Pulmonary artery endothelial cell (primary cell): Measurements from ENCODE around the gene OSBPL3. TPM values are rescaled to one million over a fixed set of nuclear protein-coding genes. Genes with fewer than 3 reads are reported as not detected.

Experiments used
- DNase-seq: peaks from one replicate; pipeline ENCODE4 v3.0.0-alpha.2; 2011; ENCODE audit warnings: low read depth, low spot score
- total RNA-seq: library from RNA; depleted of rRNA; stranded (reverse); fragments of >200 nt; gene quantifications from 2 replicates; pipeline ENCODE4 v1.2.3, GENCODE V29; 2014

Gene OSBPL3
- total RNA-seq, 1 donor from 2014 or later = 28.2 TPM

DNA sequence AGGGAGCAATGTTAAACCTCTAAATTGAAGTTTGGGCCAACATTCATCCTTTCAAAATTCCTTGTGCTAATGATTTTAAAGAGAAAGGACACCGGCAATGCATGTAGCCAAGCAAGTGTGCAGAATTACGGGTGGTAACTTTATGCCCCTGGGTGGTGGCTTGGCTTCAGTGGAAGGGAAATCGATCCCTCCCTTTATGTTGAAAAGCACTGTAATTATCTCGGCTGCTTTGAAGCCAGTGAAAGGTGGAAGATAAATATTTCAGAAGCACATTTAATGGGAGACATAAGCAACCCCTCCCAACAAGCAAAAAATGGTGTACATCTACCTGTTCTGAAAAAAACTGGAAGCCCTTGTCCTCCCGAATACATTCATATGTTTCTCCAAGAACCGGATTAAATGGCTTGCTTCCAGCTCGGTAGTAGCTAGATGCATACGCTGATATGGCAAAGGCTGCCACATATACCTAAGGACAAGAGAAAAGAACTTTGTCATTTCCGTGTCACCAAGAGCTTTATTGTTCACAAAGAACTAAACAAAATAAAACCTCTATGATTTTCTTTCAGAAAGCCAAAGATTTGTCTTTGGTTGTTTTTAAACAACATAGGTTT is 149.4 kb downstream of the OSBPL3 start:
- no peak for DNase-seq

DNA sequence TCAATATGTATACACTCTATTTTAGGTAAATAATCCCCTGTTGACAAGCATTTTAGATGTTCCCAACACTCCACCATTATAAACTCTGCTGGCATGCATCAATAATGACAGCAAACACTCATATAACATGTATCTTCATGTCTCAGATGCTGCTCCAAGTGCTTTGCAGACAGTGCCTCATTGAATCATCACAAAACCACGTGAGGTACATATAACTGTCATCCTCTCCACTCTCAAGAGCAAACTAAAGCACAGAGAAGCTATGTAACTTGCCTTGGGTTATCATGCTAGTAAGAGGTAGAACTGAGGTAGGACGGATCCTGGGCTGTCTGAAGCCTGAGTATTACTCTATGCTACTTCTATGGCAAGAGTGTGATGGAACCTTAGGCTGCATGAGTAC is 150.2 kb downstream of the OSBPL3 start:
- DNase-seq = no peak

DNA sequence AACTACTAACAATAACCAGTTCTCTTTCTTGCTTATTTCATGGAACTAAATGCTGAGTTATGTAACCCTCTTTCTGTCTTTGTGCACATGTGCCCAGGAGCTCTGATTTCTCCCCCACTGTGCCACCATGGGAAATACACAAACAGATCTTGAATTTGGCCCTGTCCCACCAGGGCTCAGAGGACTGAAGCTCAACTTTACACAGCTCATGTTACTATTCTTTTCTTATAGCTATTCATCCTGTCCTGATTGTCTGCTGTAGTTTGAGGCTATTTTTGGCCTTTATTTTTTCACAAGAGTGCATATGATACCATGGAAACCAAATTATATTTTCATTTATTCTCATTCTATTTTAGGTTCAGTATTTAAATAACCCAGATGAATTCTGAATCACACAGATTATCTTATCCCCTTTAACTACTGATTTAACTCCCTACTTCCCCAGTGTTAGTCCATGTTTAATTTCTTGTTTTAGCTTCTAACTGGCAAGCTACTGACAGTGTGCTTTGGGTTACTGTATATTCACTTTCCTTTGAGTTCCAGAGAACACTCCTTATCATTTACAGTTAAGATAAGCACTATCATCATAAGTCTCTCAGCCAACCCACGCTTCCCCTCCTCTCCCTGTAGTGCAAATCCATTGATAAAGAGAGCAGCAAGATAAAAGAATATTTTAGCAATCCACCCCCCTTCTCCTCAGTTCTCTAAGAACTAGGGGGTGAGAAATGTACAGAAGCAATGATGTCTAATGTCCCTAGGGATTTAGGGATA is 150.9 kb downstream of the OSBPL3 start:
- no peak for DNase-seq

DNA sequence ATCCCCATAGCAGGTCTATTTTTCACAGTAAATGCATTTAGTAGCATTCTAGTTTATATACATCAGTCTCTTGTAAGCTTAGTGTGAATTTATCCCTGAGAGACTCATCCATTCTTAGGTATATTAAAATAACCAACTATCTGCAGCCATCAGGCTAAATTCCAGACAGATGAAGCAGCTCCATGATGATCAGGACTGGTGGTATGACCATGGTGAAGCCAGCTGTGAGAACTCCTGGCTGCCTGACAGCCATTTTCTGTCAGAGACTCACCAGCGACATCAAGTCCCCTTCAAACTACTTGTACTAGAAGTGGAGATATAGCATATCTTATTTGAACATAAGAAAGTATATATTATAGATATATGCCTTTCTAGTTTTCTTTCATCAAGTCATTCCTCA is 152.4 kb downstream of the OSBPL3 start:
- no peak for DNase-seq

DNA sequence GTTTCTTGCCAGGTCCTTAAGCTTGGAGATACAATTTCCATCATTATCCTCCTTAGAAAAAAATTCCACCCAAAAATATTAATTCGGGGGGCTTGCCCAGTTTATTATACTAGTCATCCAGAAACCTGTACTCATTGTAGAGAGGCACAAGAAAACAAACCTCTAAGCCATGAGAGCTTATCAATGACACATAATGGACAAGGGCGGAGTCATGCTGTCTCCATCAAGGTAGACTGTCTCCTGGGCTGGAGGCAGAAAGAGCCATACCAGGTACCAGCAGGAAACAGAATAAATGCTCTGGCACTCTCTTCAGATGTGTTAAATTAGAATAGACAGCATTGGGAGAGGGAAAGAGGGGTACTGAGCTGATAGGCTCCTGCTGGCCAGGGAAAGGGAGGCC is 153.0 kb downstream of the OSBPL3 start:
- DNase-seq = no peak

DNA sequence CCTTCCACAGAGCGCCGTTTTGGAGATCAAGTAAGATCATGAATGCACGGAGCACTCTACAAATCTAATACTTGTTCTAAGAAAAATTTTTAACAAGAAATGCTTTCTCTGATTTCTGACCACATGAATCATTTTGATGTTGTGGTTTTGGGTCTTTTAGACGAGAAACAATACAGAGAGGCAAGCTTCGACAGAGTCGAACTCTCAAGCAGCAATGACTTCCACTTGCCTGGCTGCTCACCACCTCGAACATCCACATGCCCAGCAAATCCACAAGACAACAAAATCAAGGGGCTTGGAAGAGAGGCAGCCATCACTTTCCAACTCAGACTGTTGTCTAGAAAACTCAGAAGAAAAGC is 153.3 kb downstream of the OSBPL3 start:
- no peak for DNase-seq

DNA sequence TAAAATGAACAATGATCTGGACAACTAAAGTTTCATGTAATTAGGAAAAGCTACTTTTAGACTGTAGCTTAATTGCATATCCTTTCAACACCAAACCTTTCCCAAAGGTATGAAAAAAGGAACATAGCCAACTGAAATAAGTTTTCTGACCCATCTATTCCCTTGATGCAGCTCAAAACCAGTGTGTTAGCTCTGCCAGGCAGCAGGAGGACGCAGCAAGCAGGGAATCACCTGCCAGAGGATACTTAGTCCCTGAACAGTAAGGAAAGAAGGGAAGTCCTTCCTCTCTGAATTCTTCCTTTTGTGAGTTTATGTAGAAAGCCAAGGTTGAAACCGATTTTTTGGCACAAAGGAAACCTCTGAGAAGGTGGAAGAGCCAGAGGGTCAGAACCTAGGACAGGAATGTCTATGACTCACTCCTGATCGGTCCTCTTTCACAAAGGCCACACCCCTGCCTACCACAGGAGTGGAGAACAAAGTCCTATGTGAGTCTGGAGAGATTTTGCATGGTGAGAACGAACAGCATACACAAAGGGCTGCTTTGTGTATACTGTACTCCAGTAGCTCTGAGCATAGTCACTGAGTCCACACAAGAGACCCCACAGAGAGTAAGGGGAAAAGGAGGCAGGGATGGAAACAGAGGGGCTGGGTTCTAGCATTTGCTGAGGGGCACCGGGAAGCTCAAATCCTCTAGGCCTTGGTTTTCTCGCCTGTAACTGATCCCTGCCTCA is 153.9 kb downstream of the OSBPL3 start:
- DNase-seq = no peak

DNA sequence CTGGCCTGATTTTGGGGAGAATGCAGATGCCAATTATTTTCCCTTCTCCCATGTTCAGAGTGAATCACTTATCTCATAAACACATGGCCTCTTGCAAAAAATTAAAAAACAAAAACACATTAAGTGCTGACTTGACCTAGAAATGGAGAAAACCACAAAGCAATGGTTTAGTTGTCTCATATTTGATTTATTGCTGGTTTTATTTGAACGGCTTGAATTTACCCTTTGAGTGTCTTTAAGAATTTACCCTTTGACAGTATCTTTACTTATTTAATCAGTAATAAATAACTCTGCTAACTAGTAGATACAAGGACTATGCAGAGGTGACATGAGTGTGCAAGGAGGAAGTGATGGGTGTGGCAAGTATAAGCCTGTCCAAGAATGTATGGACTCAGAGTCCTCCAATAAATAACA is 154.6 kb downstream of the OSBPL3 start:
- DNase-seq = no peak

DNA sequence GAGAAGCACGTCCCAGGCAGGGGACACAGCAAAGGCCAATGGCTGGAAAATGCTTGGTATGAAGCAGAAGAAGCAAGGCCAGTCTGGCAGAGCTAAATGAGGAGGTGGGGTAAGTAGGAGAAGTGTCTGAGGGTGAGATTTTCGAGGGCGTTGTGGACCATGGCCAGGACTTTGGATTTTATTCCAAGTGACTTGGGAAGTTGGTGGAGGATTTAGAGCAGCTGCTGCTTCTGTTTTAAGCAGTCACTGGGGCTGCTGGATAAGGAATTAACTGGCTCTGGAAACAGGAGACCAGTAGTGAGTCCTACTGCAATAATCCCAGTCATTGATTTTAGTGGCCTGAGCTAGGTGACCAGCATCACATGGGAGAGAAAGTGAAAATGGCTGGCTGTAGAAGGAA is 155.1 kb downstream of the OSBPL3 start:
- DNase-seq = no peak

DNA sequence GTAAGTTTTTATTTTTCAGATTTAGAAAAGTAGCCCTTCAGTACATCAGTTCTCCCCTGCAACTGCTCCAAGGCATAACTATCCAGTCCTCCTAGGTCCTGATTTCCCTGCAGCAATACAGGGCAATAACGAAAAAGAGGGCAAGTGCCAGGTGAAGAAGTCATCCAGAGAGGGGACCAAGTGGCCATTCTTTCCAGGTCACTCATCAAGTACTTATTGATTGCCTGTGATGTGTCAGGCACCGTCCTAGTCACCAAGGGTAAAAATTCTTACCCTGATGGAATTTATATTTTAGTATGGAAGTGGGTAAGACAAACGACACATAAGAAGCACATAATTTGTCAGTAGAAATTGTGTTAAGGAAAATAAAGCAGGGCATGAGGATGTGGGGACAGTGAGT is 155.6 kb downstream of the OSBPL3 start:
- no peak for DNase-seq

DNA sequence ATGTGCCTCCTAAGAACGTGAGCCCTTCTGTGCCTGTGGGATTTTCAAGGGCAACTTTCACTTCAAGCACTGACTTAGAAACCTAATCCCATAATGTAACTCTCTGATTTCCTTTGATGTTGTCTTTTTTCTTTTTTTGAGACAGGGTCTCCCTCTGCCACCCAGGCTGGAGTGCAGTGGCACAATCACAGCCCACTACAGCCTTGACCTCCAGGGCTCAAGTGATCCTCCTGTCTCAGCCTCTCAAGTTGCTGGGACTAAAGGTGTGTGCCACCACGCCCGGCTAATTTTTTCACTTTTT is 158.3 kb downstream of the OSBPL3 start:
- no peak for DNase-seq

DNA sequence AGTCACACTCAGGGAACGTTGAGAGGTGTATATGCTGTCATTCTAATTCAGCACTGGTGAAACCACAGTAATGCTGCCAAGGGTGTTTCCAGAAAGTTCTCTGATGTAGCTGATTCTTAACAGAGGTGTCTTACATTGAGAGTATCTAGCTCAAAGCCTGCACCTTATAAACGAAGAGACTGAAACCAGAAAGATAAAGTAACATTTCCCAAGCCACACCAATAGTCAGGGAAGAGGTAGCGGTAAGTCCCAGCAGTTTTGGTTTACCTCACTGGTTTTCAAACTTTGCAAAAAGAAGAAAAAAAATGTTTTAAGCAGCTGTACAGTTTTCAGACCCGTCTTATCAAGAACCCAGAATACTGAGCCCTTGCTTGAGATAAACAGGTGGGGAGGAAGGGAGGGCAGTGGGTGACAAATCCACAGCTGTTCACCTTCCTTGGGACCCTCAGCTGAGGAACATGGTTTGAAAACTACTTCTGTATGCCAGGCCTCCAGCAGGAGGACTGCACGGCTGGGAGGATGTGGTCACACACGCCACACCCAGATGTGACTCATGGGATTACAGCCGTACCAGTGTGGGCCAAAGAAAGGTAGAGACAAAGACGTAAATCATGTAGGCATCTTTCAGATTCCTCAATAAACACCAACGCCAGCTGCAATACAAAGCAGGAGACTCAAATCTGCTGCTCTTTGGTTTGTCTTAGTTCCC is 158.8 kb downstream of the OSBPL3 start:
- peak; percentile 44 for DNase-seq

DNA sequence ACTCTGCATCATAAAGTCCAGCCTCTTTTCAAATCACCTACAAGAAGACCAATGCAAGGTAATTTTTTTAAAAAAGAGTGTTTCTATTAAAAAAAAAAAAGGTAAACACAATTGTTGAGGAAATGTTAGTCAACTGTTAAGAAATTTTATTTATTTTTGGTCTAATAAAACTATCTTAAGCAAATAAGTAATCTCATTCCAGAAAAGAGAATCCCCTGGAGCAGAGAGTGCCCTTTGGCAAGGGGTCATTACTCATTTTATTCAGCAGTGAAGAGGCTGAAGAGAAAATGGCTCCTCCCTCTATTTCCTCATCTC is 159.3 kb downstream of the OSBPL3 start:
- DNase-seq = no peak

DNA sequence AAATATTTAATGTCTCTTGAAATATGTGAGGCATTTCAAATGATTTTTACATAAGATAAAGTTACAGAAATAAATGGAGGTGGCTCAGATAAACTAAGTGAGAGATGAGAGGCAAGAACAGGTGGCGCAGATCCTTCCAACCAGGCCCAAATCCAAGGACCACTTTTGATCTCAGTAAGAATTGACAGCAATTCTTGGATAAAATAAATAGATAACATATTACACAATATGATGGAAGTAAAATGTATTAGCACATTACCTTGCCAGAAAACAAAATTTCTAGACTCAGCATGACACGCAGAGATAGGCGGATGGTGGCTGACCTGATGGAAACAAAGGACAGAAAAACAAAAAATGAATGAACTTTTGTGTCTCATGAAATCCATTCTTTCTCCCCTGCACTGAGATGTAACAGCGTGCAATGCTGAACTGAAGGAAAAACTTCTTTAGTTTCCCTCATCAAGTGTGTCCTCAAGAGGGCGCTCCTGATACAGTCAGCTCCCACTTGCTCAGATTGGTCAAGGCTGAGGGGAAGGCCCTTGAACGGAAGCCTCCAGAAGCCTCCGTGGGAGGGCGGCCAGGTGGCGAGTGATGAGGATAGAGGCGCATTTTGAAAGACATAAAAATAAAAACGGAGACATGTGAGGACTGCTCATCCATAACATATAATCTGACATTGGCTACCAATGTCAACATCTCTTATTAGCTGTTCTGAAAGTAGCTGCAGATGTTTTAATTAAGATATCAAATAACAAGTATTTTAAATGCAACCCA is 159.9 kb downstream of the OSBPL3 start:
- peak; percentile 57 for DNase-seq

DNA sequence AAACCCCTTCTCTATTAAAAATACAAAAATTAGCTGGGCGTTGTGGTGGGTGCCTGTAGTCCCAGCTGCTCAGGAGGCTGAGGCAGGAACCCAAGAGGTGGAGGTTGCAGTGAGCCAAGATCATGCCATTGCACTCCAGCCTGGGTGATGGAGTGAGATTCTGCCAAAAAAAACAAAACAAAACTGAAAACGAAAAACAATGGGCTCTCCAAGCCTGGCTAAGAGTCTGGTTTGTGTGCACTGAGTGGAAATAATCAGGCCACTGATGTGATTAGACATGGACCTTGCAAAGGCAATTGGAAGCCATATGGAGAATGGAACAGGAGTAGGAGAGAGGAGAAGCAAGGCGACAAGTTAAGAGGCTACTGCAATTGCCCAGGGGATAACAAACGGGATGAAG is 162.6 kb downstream of the OSBPL3 start:
- DNase-seq = no peak

DNA sequence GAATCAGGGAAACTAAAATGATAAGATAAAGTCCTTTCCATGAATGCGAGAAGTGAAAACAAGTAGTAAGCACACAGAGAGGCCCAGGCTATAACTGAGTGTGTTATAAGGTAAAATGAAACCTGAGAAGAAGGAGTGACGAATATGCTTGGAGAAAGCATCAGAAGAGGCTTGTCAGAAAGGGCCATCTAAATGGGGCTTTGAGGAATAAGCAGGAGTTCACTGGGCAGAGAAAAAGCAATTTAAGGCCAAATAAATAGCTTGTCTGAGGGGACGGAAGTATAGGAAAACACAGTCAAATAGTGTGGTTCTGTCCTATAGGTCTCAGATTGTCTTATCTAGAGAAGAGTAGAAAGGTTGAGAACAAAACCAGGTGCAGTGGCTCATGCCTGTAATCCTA is 163.1 kb downstream of the OSBPL3 start:
- no peak for DNase-seq

DNA sequence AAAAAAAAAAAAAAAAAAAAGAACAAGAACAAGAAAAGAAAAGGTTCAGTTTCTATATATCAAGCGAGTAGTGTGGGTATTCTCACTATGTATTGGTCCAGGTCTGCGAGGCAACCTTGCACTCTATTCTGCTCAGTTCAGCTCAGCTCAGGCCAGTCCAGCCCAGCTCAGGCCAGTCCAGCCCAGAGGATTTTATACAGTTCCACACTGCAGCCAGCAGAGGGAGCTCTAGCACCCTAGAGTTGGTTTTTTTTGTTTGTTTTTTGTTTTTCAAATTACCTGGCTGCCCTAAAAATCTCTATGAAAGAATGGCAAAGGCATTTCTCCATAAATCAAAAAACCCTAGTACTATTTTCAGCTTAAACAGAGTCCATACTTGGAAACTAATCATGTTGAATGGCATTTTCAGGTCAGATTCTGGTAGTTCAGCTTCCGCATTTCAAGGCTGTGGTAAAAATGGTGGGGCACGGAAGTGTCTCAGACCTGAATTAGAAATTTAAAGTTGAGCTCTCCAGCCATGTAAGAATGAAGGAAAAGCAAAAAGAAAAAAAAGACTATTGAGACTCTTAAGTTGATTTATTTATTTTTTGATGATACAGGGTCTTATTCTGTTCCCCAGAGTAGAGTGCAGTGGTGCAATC is 167.6 kb downstream of the OSBPL3 start:
- DNase-seq = no peak

DNA sequence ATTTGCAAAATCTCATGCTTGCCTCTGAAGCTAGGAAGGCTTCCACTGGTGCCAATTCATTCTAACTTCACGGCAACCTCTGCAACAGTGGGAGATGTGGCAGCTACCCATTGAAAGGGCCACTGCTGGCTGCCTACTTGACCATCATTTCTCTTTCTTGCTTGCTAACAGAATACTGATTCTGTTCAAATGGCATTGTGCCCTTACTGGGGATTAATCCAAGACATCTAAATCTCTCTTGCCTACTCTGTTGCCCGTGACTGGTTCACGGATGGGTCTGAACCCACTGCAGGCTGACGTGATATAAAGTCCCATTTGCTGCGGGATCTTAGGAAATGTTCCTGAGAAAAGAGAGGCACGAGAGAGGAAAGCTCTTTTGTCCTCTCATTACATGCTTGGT is 171.5 kb downstream of the OSBPL3 start:
- no peak for DNase-seq

DNA sequence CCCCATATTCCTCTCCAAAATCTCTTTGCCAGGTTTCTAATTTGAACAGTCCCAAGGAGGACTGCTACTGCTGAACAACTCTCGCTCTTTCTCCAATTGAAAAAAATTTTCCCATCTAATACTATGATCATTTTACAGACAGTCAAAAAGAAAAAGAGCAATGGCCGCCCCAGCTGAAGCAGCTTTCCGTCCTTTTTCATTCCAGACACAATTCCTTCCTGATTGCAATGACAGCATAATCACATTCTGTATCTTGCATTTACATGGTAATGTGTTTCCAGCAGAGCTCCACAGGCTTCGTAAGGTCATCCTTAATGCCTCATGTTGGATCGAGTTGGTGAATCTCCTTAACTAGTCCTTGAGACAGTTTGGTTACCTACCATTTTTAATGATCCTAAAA is 177.7 kb downstream of the OSBPL3 start:
- no peak for DNase-seq

DNA sequence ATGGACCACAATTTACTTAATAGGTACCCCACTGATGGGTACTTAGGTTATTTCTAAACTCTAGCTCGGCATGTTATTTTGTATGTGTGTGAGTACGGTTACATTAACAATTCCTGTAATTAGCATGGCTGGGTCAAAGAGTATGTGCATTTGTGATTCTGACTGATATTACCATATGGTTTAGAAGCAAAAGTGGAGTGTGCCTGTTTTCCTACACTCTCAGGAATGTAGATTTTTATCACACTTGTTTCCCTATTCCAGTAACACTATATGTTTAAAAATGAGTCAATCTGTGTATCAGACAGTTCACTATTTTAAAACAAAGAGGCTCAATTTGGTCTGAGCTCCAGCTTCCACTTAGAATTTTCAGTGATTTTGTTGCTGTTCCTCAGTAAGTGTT is 178.1 kb downstream of the OSBPL3 start:
- DNase-seq = no peak

DNA sequence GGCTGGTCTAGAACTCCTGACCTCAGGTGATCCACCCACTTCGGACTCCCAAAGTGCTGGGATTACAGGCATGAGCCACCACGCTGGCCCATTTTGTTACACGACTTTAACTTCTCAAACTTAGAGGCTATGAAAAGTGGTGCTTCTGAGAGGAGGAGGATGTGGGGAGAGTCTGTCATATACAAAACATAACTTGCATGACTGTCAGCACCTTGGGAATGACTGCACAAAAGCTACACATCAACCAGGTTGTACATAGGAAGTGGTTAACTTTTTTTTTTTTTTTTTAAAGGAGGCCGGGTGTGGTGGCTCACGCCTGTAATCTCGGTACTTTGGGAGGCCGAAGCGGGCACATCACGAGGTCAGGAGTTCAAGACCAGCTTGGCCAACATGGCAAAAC is 179.3 kb downstream of the OSBPL3 start:
- DNase-seq = no peak
